HEK293 (cell line): ENCODE data around the gene AGAP4.
"Not testable (repeated sequence)": the region's sequence is repeated elsewhere in the genome, so short reads cannot be mapped to it uniquely, and the experiment has no call there.

Source experiments
- HOXD13 ChIP-seq: sonication (generic); formaldehyde crosslinking; IDR thresholded peaks from 2 replicates; pipeline ENCODE4 v1.8.0; 2022; ENCODE audit warnings: missing genetic modification reagents, borderline replicate concordance
- TCF7L2 ChIP-seq: IDR thresholded peaks from 2 replicates; pipeline ENCODE4 v1.6.1; 2011; ENCODE audit warnings: low read depth, mild to moderate bottlenecking, inconsistent platforms, low read length, moderate library complexity, borderline replicate concordance
- YY1 ChIP-seq: fragments of 450-650 bp; formaldehyde crosslinking; IDR thresholded peaks from 2 replicates; pipeline ENCODE4 v1.5.1; 2018; ENCODE audit warnings: missing biosample characterization, missing genetic modification characterization
- ZBTB48 ChIP-seq: fragments of 450-650 bp; formaldehyde crosslinking; IDR thresholded peaks from 2 replicates; pipeline ENCODE4 v1.5.1; 2016; ENCODE audit warnings: missing biosample characterization, missing genetic modification characterization
- ZEB2 ChIP-seq: fragments of 450-650 bp; formaldehyde crosslinking; IDR thresholded peaks from 2 replicates; pipeline ENCODE4 v1.5.1; 2016; ENCODE audit warnings: missing biosample characterization, missing genetic modification characterization
- ZNF138 ChIP-seq: fragments of 450-650 bp; formaldehyde crosslinking; IDR thresholded peaks from 2 replicates; pipeline ENCODE4 v1.5.1; 2016; ENCODE audit warnings: missing biosample characterization, missing genetic modification characterization, borderline replicate concordance
- ZNF366 ChIP-seq: fragments of 450-650 bp; formaldehyde crosslinking; conservative IDR thresholded peaks from 2 replicates; pipeline ENCODE4 v1.5.1; 2016; ENCODE audit warnings: missing biosample characterization, missing genetic modification characterization
- ZNF561 ChIP-seq: fragments of 450-650 bp; IDR thresholded peaks from 2 replicates; pipeline ENCODE4 v1.5.1; 2018; ENCODE audit warnings: missing biosample characterization, missing genetic modification characterization, borderline replicate concordance
- ZNF621 ChIP-seq: fragments of 450-650 bp; formaldehyde crosslinking; IDR thresholded peaks from 2 replicates; pipeline ENCODE4 v1.5.1; 2017; ENCODE audit warnings: missing biosample characterization, missing genetic modification characterization
- TF ChIP-seq, protein P1 (sequence below): fragments of 450-650 bp; formaldehyde crosslinking; IDR thresholded peaks from 2 replicates; pipeline ENCODE4 v1.5.1; 2016; ENCODE audit warnings: missing biosample characterization, missing genetic modification characterization
- TF ChIP-seq, protein P2 (sequence below): fragments of 450-650 bp; formaldehyde crosslinking; IDR thresholded peaks from 2 replicates; pipeline ENCODE4 v1.5.1; 2016; ENCODE audit warnings: missing biosample characterization, missing genetic modification characterization
- TF ChIP-seq, protein P3 (sequence below): fragments of 450-650 bp; formaldehyde crosslinking; IDR thresholded peaks from 2 replicates; pipeline ENCODE4 v1.5.1; 2016; ENCODE audit warnings: missing biosample characterization, missing genetic modification characterization
- TF ChIP-seq, protein P4 (sequence below): sonication (generic); formaldehyde crosslinking; IDR thresholded peaks from 2 replicates; pipeline ENCODE4 v1.8.1; 2022; ENCODE audit warnings: mild to moderate bottlenecking, moderate library complexity, missing genetic modification reagents

DNA sequence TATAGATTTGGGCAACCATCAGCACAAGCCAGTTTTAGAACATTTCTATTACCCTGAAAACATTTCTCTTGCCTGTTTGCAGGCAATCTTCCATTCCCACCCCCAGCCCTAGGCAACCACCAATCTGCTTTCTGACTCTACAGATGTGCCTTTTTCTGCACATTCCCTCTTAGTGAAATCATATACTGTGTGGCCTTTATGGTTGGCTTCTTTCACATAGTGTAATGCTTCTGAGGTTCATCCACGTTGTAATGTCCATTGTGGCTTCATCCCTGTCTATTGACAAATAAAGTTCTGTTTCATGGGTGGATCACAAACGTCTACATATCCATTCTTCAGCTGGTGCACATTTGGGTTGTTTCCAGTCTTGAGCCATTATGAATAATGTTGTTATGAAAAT, 42.3 kb downstream of the AGAP4 start:
- TF ChIP-seq ZNF366 (tag by site-specific recombination); ZEB2 (tag by site-specific recombination); YY1 (tag by site-specific recombination); HOXD13 (CRISPR knock-in tag); TCF7L2; ZNF561 (tag by site-specific recombination); ZBTB48 (tag by site-specific recombination); ZNF621 (tag by site-specific recombination); ZNF138 (tag by site-specific recombination): not testable (repeated sequence)
- TF ChIP-seq, protein P1, sequence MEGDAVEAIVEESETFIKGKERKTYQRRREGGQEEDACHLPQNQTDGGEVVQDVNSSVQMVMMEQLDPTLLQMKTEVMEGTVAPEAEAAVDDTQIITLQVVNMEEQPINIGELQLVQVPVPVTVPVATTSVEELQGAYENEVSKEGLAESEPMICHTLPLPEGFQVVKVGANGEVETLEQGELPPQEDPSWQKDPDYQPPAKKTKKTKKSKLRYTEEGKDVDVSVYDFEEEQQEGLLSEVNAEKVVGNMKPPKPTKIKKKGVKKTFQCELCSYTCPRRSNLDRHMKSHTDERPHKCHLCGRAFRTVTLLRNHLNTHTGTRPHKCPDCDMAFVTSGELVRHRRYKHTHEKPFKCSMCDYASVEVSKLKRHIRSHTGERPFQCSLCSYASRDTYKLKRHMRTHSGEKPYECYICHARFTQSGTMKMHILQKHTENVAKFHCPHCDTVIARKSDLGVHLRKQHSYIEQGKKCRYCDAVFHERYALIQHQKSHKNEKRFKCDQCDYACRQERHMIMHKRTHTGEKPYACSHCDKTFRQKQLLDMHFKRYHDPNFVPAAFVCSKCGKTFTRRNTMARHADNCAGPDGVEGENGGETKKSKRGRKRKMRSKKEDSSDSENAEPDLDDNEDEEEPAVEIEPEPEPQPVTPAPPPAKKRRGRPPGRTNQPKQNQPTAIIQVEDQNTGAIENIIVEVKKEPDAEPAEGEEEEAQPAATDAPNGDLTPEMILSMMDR (tag by site-specific recombination) = not testable (repeated sequence)
- TF ChIP-seq, protein P2, sequence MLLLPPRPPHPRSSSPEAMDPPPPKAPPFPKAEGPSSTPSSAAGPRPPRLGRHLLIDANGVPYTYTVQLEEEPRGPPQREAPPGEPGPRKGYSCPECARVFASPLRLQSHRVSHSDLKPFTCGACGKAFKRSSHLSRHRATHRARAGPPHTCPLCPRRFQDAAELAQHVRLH = not testable (repeated sequence)
- TF ChIP-seq, protein P3, sequence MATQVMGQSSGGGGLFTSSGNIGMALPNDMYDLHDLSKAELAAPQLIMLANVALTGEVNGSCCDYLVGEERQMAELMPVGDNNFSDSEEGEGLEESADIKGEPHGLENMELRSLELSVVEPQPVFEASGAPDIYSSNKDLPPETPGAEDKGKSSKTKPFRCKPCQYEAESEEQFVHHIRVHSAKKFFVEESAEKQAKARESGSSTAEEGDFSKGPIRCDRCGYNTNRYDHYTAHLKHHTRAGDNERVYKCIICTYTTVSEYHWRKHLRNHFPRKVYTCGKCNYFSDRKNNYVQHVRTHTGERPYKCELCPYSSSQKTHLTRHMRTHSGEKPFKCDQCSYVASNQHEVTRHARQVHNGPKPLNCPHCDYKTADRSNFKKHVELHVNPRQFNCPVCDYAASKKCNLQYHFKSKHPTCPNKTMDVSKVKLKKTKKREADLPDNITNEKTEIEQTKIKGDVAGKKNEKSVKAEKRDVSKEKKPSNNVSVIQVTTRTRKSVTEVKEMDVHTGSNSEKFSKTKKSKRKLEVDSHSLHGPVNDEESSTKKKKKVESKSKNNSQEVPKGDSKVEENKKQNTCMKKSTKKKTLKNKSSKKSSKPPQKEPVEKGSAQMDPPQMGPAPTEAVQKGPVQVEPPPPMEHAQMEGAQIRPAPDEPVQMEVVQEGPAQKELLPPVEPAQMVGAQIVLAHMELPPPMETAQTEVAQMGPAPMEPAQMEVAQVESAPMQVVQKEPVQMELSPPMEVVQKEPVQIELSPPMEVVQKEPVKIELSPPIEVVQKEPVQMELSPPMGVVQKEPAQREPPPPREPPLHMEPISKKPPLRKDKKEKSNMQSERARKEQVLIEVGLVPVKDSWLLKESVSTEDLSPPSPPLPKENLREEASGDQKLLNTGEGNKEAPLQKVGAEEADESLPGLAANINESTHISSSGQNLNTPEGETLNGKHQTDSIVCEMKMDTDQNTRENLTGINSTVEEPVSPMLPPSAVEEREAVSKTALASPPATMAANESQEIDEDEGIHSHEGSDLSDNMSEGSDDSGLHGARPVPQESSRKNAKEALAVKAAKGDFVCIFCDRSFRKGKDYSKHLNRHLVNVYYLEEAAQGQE (tag by site-specific recombination) = not testable (repeated sequence)
- TF ChIP-seq, protein P4, sequence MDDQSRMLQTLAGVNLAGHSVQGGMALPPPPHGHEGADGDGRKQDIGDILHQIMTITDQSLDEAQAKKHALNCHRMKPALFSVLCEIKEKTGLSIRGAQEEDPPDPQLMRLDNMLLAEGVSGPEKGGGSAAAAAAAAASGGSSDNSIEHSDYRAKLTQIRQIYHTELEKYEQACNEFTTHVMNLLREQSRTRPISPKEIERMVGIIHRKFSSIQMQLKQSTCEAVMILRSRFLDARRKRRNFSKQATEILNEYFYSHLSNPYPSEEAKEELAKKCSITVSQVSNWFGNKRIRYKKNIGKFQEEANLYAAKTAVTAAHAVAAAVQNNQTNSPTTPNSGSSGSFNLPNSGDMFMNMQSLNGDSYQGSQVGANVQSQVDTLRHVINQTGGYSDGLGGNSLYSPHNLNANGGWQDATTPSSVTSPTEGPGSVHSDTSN (CRISPR knock-in tag) = not testable (repeated sequence)
